ENCODE results near the gene RGL2. TPM values are rescaled to one million over a fixed set of nuclear protein-coding genes. Genes with fewer than 3 reads are reported as not detected.

Gene RGL2
- total RNA-seq, 1 donor from 2014 or later = 83.5 TPM

- intact Hi-C loops (cut with DNase I) = no loop called here
- ATAC-seq = peak; percentile 83
- DNase-seq (ENCODE audit: low spot score) = peak; percentile 99
Observed at GRCh38 chr6:33317669-33318425, 19.1 kb upstream of the RGL2 start, which contains the start of gene ZBTB22. TSS of gene ZBTB22 (minus strand) at chr6:33317744. CDS start at chr6:33316916, 828 bp downstream.

- ATAC-seq = peak; percentile 0
- DNase-seq (ENCODE audit: low spot score) = peak; percentile 87
- intact Hi-C loops (cut with DNase I) = no loop called here
Observed at GRCh38 chr6:33317419-33317668, 18.6 kb upstream of the RGL2 start.

GRCh38 chr6:33316603-33317418 is 18.1 kb upstream of the RGL2 start:
- intact Hi-C loops (cut with DNase I) = no loop called here
- DNase-seq (ENCODE audit: low spot score) (no peak), ATAC-seq (no peak)

DNA sequence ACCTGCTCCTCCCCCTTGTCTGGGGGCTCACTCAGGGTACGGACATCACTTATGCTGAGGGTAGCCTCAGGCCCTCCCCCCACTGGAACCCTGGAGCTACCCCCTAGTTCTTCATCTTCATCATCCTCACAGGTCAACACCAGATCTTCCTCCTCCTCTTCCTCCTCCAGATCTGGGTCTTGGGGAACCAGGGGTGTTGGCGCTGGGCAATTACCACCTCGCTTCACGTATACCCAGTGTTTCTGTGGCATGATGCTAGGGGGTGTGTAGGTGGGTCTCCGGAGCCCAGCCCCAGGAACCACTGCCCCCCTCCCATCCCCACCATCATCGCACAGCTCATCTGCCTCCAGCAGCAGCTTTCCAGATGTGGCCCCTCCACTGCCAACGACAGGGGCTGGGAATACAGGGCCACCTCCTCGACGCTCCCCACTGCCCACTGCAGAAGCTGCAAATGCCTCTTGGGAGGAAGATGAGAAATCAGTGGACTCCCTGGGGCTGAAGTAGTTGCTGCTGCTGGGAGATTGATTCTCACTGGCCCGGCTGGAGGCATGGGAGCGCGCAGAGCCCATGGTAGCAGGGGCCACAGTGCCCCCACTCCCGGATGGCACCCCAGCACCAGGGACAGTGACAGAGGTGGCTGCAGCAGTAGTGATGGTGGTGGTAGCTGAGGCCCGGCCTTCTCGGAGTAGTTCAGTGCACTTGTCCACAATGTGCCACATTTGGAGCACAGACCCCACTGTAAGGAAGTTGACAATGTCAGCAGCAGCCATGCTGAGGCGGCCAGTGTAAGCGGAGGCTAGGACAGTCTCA is 17.3 kb upstream of the RGL2 start:
- intact Hi-C loops (cut with DNase I) = no loop called here
- DNase-seq (ENCODE audit: low spot score) (no peak), ATAC-seq (no peak)

DNA sequence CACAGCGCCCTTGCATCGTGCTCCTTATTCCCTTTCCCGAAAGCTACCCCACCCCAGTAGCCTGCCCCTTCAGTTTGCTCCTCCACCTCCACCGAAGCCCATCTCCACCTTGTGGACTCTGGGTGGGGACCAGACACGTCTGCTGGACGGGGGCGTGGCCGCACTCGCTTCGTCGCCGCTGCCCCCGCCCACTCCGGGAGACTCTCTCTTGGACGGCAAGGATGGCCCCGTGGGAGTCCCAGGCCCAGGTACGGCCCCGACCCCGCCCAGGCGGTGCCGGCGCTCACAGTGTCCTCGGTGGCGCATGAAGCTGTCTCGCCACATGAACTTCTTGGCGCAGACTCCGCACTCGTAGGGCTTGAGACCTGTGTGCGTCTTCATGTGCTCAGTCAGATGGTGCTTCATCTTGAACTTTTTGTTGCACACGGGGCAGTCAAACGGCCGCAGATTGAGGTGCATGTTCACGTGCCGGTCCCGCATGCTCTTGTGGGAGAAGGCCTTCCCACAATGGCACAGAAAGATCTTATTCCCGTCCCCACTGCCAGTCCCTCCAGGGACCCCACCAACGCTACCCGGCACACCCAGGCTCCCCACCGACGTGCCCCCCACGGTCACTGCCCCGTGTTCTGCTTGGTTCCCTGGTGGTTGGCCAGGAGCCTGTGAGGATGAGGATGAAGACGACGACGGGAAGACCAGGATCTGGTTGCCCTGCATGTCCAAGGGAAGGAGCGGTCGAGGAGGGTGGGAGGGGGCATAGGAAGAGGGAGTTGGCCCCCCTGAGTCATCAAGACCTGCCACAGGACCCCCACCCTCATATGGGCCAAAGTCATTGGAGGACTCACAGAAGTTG is 16.4 kb upstream of the RGL2 start:
- ATAC-seq (peak; percentile 1), DNase-seq (ENCODE audit: low spot score) (peak; percentile 81)

GRCh38 chr6:33314515-33314942 is 15.8 kb upstream of the RGL2 start:
- intact Hi-C loops (cut with DNase I) = no loop called here
- ATAC-seq (peak; percentile 56), DNase-seq (ENCODE audit: low spot score) (peak; percentile 75)

More for the DNA sequence above, 16.4 kb upstream of the RGL2 start:
- intact Hi-C loops (cut with DNase I) = no loop called here

DNA sequence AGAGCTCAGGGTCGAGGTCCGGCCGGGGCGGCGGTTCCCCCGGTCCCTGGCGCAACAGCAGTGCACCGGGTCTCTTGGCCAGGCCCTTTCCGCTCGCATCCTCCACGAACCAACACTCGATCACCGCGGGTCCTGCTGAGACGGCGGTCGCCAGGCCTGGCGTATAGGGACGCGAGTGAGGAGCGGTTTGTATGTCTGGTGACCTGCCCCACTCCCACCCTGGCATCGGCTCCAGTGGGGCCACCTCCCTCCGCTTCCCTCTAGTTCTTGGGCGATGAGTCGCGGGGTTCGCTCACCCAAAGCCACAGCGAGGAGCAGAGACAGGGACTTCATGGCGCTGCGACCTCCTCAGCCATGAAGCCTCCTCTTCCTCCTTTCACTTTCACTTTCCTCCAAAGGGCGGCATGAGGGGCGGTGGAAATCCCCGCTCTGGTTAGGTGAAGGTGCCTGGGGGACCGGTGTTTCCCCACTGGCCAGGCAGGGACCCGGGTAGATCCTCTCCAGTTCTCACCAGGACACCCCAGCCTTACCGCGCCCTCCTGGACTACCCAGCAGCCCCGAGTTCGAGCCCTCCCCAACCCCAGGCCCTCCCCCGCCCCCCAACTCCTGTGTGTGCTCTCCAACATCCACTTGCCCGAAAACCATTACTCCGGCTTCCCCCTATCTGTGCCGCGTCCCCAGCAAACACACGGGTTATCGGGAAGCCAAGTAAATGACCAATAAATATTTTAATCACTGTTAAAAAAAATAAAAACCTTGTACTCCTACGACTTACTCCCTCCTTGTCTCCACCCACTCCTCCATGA is 15.2 kb upstream of the RGL2 start, which contains the start of gene TAPBP:
TSS of gene TAPBP (minus strand) at position 370 of the 806 bp plus-strand sequence. CDS start at position 333, 37 bp downstream.
- intact Hi-C loops (cut with DNase I) = no loop called here
- DNase-seq (ENCODE audit: low spot score) (peak; percentile 78), ATAC-seq (peak; percentile 45)

DNA sequence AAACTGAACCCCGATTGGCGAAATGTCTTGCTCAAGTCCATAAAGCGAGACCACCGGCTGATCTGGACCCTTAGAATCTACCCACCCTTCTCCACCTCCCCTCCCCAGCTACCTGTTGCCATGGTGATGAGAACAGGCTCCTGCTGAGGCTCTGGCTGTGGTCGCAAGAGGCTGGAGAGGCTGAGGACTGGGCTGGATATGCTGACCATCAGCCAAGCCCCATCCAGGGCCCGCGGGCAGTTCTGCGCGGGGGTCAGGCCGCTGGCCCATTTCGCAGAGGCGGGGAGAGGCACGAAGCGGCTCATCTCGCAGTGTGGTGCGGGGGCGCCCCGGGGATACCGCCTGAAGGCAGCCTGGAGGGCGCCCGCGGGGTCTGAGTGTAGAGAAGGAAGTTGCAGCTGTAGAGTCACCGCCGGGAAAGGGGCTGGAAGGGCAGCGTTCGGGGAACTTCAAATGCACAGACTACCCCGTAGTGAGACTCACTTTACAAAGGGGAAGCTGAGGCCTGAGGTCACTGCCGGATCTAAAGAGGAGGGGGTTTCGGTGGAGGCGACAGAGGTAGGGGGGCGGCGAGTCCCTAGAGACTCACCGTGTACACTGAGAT is 14.5 kb upstream of the RGL2 start:
- ATAC-seq (peak; percentile 13), DNase-seq (ENCODE audit: low spot score) (peak; percentile 79)
- intact Hi-C loops (cut with DNase I) = no loop called here

DNA sequence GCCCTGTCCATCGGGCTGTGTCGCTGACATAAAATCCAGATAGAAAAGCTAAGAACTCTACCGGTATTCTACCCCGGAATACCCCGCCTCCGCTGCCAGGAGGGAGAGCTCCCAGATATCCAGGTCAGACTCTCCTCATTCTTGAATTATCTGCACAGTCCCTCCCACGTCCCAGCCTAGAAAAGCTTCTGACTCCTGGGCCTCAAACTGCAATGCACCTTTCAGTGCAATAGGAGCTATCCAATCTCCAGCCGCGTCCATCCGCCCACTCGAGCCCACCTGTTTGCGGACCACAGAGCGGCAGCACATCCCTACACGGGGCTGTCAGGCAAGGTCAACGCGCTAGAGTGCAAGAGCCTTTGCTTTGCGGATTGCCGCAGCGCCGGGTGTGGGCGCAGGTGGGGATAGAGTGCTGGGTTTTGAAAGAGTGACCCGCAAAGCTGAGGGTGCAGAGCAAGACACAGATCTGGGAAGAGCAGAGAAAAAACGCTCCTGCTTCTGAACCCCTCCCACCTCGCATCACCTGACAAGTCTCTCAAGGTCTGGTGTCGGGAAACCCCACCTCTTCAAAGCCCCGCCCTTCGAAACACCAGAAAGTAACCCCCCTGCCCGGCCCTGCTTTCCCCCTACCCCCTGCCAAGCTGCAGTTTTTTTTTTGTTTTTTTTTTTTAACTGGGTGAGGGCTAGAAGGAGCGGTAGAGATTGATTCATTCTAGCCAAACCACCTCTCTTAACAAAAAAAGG is 13.8 kb upstream of the RGL2 start:
- ATAC-seq (peak; percentile 39), DNase-seq (ENCODE audit: low spot score) (no peak)

DNA sequence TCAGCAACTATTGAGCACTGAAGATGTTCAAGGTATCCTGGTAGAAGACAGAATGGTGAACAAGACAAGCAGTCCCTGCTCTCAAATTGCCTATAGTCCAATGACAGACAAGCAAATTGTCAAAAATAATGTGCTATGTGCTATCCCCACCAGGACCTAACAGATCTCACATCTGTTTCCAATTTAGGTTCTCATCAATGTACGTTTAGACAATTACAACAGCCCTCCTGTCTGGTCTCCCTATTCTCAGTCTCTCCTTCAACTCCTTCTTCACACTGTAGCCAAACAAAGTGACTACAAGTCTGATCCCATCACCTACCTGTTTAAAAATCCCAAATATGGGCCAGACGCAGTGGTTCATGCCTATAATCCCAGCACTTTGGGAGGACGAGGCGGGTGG is 7.6 kb upstream of the RGL2 start:
- intact Hi-C loops (cut with DNase I) = no loop called here
- no peak for ATAC-seq
- DNase-seq (ENCODE audit: low spot score) = no peak

More for the DNA sequence above, 13.8 kb upstream of the RGL2 start:
- intact Hi-C loops (cut with DNase I) = no loop called here

DNA sequence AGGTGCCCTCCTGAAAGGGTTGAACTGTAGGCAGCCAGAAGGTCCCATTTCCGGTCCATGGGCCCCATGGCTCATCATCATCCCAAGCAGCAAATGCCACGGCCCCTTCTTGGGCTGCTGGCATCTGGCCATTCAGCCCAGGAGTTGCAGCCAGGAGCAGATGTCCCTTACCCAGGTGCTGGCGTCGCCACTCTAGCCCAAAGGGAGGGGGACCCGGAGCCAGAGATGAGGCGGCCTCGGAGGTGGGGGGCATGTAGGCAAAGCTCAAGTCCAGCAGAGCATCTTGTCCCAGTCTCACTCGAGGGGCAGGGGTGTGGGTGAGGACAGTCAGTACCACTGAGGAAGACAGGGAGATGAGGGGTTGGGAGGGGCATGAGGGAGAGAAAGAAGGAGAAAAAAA is 6.3 kb upstream of the RGL2 start:
- ATAC-seq = no peak
- intact Hi-C loops (cut with DNase I) = no loop called here
- no peak for DNase-seq (ENCODE audit: low spot score)

DNA sequence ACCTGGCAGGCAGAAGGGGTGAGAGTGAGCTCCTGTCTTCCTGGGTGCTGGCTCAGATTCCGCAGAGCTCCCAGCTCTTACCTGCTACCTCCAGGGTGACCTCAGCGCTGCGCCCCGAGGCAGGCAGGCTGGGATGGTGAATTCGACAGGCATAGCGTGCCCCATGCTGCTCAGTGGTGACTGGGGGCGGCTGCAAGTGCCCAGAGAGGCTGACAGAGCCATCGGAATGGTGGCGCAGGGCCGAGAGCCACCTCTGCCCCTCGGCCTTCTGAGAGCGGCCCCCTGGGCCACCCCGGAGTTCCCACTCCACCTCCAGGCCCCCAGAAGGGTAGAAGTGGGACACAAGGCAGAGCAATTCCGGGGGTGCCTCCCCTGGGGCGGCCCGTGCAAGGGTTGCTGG is 5.5 kb upstream of the RGL2 start:
- intact Hi-C loops (cut with DNase I) = no loop called here
- no peak for DNase-seq (ENCODE audit: low spot score)
- ATAC-seq = no peak

- intact Hi-C loops (cut with DNase I) = no loop called here
- no peak for ATAC-seq
- DNase-seq (ENCODE audit: low spot score) = no peak
Observed at GRCh38 chr6:33301877-33302276, 3.1 kb upstream of the RGL2 start.

DNA sequence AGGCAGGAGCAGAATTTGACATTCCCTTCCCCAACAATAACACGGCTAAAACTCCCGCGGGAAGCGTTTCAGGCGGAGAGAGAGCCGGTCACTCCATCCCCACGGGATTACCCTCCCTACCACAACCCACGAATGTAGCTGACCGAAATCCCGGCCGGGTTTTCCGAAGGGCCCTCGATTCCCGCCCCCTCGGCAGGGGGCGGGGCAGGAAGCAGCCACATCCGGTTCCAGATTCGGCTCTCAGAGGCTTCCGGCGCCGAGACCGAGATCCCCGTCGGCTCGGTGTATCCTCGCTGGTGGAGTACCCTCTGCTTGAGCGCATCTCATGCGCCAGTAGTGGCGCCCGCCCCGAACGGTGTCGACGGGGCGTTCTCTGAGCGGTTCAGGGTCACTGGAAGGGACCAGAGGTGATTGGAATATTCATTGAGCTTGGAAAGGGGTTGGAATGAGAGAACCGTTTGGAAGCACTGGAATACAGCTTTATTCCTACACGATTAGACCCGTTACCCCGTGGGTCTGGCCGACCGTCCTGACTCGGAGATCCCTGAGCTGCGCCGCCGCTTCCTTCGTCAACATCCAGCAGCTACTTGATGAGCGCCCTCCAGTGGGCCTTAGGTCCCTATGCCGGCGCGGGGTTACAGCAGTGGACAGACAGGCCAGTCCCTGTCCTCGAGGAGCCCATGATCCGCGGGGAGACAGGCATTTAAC is 649 bp upstream of the RGL2 start:
- intact Hi-C loops (cut with DNase I) = no loop called here
- ATAC-seq (peak; percentile 85), DNase-seq (ENCODE audit: low spot score) (peak; percentile 95)

GRCh38 chr6:33297956-33298772 is 578 bp downstream of the RGL2 start:
- ATAC-seq (peak; percentile 79), DNase-seq (ENCODE audit: low spot score) (peak; percentile 82)
- intact Hi-C loops (cut with DNase I) = no loop called here

Data from sciatic nerve (tissue), 2 donors.